Dedifferentiated amniotic fluid mesenchymal stem cell (primary cell): ENCODE data around the gene OTOS.

ENCODE experiments used
- DNase-seq: peaks from one replicate; pipeline ENCODE4 v3.0.0-alpha.2; 2016; ENCODE audit errors: extremely low spot score

Gene OTOS

DNA sequence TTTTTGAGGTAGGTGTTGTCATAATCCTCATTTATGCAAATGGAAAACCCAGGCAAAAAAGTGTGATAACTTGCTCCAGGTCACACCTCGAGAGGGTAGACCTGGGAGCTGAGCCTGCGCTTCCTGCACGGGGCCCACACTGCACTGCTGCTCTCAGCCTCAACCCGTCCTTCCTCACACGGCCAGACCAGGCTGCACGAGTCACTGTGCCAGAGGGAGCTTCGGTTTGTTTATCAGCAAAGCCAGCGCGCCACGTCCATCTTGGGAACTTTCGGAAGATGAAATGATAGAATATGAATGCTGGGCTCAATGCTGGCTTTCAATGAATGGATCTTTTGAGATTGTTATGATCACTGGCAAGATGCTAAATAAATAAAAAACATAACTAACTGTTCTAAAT, 18.8 kb downstream of the OTOS start:
- no peak for DNase-seq

DNA sequence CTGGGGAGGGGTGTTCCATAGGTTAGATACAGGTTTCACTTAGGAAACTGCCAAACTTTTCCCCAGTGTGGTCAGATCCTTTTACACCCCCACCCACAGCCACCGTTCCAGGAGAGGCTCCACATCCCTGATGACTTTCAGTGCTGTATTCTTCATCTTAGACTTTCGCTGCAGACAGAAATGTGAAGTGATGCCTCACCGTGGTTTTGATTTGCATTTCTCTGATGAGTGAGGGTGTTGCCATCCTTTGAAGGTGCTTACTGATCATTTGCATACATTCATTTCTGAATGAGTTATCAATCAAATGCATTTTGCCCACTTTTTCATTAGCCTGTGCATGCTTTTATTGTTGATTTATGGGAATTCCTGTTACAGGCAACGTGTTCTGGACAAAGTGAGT, 19.3 kb downstream of the OTOS start:
- no peak for DNase-seq

DNA sequence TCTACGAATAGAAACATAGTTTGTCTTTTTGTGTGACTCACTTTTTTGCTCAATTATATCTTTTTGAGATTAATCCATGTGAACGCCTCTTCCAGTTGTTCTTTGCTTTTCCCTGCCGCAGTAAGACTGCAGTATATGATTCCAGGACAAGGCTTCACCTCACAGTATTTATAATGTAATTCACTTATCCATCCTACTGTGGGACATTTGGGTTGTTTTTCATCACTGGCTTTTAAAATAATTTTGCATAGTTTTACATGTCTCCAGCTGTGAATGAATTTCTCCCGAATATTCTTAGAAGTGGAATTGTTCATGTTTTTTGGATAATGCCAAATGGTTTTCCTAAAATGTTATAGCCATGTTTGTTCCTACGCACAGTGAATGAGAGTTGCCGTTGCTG, 26.2 kb downstream of the OTOS start:
- DNase-seq, result no peak

DNA sequence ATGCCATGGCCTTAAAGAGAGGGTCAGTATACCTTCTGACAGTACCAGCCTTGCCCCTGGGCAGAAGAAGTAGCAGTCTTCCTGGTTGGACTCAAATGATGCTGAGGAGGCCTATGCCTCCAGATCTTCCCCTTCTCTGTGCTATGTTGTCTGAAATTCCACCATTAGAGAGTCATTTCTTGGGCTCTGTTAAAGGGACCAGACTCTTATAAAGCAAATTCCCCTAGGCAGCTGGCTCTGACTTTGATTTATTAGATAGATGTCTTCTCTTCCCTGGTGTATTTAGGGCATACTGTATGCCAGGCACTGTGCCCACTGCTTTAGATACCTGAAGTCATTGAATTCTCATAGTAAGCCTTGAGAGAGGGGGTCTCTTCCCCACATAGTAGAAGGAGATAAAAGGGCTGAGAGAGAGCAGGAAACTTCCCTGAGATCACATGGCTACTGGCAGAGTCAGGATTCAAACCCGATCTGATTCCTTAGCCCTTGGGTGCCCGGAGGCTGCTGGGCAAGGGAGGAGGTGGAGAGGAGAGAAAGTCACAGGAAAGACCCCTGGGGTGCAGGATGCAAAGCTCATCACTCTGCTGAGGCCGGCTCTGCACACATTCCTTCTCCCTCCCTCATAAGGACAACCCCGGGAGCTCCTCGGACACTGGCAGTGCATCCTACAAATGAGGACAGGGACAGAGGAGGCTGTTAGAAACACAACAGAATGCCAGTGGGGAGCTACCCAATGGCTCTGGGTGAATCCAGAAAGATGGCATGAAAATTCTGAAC, 27.4 kb downstream of the OTOS start:
- DNase-seq, result no peak

DNA sequence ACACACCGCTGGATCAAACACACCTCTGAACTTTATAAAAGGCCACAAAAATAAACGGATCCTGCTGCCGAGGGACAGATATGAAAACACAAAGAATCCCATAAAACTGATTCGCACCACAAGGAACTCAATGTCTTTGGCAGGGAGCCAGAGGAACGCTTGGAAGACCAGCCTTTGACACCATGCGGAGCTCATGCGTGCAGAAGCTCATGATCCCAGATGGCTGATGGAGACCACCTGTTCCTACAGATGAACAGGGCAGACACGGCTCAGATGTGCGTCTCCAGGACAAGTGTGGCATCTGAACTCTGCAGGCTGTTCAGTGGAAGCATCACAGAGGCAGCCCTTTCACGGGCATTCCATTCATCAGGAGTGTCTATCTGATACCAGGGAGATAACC, 29.2 kb downstream of the OTOS start:
- no peak for DNase-seq

DNA sequence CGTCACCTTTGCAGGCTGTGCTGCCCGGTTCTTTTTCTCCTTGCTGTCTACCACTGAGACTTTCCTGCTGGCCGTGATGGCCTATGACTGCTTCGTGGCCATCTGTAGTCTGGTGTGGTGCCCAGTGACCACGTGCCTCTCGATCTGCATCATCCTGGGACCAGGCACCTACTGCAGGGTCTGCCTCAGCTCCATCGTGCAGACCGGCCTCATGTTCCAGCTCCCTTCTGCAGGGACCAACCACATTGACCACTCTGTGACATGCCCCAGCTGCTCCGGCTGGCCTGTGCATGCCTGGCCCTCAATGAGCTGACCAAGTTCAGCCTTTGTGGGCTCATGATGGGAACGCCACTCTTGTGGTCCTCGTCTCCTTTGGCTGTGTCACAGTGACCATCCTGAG, 31.1 kb downstream of the OTOS start:
- DNase-seq, result no peak

DNA sequence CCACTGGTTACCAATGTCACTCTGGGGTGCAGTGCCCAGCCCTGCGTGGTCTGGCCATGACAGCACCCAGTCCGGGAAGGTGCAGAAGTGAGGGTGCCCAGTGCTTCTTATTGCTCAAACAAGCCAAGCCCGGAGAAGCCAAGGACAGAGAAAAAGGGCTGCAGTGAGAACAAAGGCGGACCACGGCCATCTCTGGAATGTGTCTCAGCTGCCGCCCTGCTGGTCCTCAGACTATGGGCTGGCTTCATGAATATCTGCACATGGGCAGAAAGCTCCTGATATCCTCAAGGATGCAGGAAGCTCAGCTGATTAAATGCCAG, 33.0 kb downstream of the OTOS start:
- no peak for DNase-seq

DNA sequence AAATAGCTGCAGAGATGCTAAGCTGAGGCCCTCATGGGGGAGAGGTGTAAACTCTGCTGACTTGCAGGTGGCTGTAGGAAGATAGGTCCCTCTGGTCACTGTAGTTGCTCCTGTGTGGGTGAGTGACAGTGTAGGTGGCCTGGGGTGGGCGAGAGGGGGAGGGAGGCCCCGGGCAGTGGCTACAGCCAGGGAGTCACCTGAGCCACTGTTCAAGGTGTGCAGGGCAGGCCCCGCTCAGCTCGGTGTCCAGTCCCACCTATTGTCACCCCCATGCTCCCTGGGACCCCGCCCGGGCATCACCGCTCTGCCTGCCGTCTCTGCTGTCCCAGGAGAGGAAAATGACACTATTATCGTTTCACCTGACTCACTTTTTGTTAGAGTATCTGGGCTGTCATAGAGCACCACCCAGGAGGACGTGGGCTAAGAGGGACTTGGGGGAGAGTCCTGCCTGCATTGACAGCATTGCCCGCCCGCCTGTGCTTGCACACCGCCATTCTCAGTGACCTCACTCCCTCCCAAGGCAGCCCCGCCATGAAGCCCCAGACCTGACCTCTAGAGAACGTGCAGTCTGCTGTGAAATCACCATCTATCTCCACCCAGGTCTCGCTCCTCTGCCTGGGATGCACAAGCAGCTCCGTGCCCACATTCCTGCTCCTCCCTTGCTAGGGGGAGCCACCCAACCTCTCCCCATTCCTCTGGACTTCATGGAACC, 33.5 kb downstream of the OTOS start:
- no peak for DNase-seq

DNA sequence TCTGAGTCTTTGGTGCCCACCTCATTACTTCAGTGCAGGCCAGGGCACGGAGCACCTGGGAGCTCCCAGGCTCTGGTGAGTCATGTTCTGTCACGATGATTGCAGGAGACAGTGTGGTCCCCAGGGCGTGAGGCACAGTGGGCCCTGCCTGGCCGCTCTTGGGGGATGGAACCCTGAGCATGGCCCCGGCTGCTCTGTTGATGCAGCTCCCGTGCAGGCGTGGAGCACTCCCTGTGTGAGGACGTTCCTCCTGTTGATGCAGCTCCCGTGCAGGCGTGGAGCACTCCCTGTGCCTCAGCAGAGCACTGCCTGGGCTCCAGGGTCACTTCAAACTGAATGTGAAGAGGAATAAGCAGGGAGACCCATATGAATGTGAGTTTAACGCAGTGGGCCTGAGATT, 34.5 kb downstream of the OTOS start:
- no peak for DNase-seq

DNA sequence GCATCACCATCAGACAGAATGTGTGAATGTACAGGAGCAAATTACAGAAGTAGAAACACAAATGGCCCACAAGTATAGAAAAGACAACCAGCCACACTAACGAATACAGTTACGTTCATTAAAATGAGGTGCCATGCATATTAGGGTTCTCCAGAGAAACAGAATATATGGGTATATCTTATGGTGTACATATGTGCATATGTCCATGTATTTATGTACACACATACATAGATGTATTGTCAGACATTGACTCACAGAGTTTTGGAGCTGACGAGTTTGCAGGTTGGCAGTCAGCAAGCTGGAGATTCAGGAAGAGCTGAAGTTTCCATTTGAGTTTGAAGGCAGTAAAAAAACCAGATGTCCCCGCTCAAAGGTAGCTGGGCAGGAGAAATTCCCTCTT, 37.3 kb downstream of the OTOS start:
- no peak for DNase-seq

DNA sequence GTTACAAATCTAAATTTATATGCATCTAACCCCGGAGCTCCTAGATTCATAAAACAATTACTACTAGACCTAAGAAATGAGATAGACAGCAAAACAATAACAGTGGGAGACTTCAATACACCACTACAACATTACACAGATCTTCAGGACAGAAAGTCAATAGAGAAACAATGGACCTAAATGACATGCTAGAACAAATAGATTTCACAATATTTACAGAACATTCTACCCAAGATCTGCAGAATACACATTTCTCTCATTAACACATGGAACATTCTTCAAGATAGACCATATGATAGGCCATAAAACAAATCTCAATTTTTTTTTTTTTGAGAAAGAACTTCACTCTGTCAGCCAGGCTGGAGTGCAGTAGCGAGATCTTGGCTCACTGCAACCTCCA, 42.1 kb downstream of the OTOS start:
- no peak for DNase-seq

DNA sequence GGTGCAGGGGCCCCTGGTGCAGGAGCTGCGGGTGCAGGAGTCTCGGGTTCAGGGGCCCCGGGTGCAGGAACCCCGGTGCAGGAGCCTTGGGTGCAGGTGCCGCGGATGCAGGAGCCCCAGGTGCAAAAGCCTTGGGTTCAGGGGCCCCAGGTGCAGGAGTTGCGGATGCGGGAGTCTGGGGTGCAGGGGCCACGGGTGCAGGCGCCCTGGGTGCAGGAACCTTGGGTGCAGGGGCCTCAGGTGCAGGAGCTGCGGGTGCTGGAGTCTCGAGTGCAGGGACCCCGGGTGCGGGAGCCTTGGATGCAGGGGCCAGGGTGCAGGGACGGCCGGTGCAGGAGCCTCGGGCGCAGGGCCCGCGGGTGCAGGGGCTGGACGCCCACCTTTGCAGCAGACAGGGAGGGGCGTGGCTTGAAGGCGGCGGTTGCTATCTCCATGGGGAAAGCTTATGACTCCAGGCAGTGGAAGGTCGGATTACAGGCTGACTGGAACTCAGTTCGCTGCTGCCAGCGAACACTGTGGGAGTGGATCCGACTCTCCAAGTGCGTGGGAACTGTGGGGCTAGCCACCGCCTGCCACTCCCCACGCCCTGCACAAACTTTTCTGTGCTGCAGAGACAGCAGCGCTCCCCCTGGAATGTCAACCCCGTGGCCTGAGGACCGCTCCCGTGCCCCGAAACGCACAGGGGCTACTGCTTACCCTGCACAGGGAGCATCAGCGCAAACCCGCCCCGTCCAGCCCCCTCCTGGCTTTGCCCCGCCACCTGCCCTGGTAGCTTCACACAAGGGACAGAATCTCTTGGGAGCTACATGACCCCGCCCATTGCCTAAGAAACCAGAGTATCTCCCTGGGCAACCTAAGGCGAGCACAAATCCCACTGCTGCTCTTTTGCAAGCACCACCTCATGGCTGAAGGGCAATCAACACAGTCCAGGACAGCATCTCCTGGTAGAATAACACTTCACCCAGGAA, 44.6 kb downstream of the OTOS start:
- DNase-seq, result no peak

DNA sequence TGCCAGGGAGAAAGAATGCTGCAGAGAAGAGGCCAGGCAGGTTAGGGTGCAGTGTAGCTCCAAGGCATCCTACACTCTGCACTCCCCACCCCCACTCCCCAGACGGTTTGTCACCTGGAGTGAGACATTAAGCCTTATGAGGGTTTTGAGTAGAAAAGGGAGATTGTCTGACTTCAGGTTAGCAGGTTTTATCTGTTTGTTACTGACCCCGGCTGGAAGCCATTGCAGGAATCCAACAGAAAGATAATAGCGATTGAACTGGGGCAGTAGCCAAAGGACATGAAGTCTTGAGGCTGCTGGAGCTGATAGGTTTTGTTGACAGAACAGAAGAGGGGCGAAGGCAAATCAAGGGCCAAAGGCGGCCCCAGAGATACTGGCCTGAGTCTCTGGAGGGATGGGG, 51.2 kb downstream of the OTOS start:
- no peak for DNase-seq
